H9 (cell line): ENCODE results near the gene SLC2A4RG. TPM values are rescaled to one million over a fixed set of nuclear protein-coding genes. Genes with fewer than 3 reads are reported as not detected.
A peak's percentile ranks its signal among the peaks of the same experiment; 100 is the strongest.

Experiments
- DNase-seq: peaks from one replicate; pipeline ENCODE4 v3.0.0-alpha.2; 2017
- H2AFZ ChIP-seq: one replicate; pipeline ENCODE4 v1.6.1; 2013; ENCODE audit warnings: mild to moderate bottlenecking, low read length, control low read depth, moderate library complexity
- H2AK5ac ChIP-seq: 2 replicates; pipeline ENCODE4 v1.6.1; 2013; ENCODE audit warnings: low read length, control low read depth, mixed read lengths; ENCODE audit not compliant: insufficient read length
- H2BK120ac ChIP-seq: one replicate; pipeline ENCODE4 v1.6.1; 2013; ENCODE audit warnings: low read depth, mild to moderate bottlenecking, low read length, control low read depth, inconsistent platforms; ENCODE audit not compliant: poor library complexity, severe bottlenecking
- H2BK12ac ChIP-seq: 2 replicates; pipeline ENCODE4 v1.6.1; 2013; ENCODE audit warnings: low read length, control low read depth, mixed read lengths, low read depth; ENCODE audit not compliant: insufficient read length
- H2BK15ac ChIP-seq: 2 replicates; pipeline ENCODE4 v1.6.1; 2013; ENCODE audit warnings: low read depth, low read length, control low read depth
- H2BK20ac ChIP-seq: one replicate; pipeline ENCODE4 v1.6.1; 2013; ENCODE audit warnings: low read depth, mild to moderate bottlenecking, low read length, control low read depth, inconsistent platforms; ENCODE audit not compliant: poor library complexity, severe bottlenecking
- H2BK5ac ChIP-seq: 2 replicates; pipeline ENCODE4 v1.6.1; 2013; ENCODE audit warnings: low read length, control low read depth, mixed read lengths; ENCODE audit not compliant: insufficient read length
- H3K14ac ChIP-seq: 2 replicates; pipeline ENCODE4 v1.6.1; 2013; ENCODE audit warnings: low read length, control low read depth; ENCODE audit not compliant: insufficient read depth
- H3K18ac ChIP-seq: 2 replicates; pipeline ENCODE4 v1.6.1; 2013; ENCODE audit warnings: low read depth, mild to moderate bottlenecking, mixed read lengths, low read length, control low read depth; ENCODE audit not compliant: insufficient read length
- H3K23ac ChIP-seq: 2 replicates; pipeline ENCODE4 v1.6.1; 2013; ENCODE audit warnings: low read length, control low read depth, mixed read lengths, low read depth; ENCODE audit not compliant: insufficient read length
- H3K23me2 ChIP-seq: 2 replicates; pipeline ENCODE4 v1.6.1; 2013; ENCODE audit warnings: low read depth, mild to moderate bottlenecking, mixed read lengths, low read length, control low read depth; ENCODE audit not compliant: insufficient read length, poor library complexity, severe bottlenecking
- H3K27ac ChIP-seq: 2 replicates; pipeline ENCODE4 v1.5.1; 2013; ENCODE audit warnings: low read length, control low read depth, mixed read lengths, low read depth; ENCODE audit not compliant: insufficient read length
- H3K27me3 ChIP-seq: 2 replicates; pipeline ENCODE4 v1.6.1; 2013; ENCODE audit warnings: low read length, control low read depth, inconsistent platforms; ENCODE audit not compliant: insufficient read depth
- H3K4ac ChIP-seq: 2 replicates; pipeline ENCODE4 v1.6.1; 2013; ENCODE audit warnings: low read depth, mild to moderate bottlenecking, control low read depth, inconsistent platforms, low read length, moderate library complexity
- H3K4me1 ChIP-seq: 2 replicates; pipeline ENCODE4 v1.6.1; 2013; ENCODE audit warnings: low read length, control low read depth, inconsistent platforms; ENCODE audit not compliant: insufficient read depth
- H3K4me2 ChIP-seq: 2 replicates; pipeline ENCODE4 v1.6.1; 2013; ENCODE audit warnings: low read length, control low read depth, mixed read lengths; ENCODE audit not compliant: insufficient read length, insufficient read depth
- H3K56ac ChIP-seq: 2 replicates; pipeline ENCODE4 v1.6.1; 2013; ENCODE audit warnings: low read depth, mild to moderate bottlenecking, mixed read lengths, low read length, control low read depth; ENCODE audit not compliant: insufficient read length
- H3K79me1 ChIP-seq: 2 replicates; pipeline ENCODE4 v1.6.1; 2013; ENCODE audit warnings: low read depth, mild to moderate bottlenecking, moderate library complexity, low read length, control low read depth, inconsistent platforms; ENCODE audit not compliant: insufficient read depth, poor library complexity, severe bottlenecking
- H3K79me2 ChIP-seq: 2 replicates; pipeline ENCODE4 v1.6.1; 2013; ENCODE audit warnings: low read length, control low read depth, inconsistent platforms; ENCODE audit not compliant: insufficient read depth
- H3K9ac ChIP-seq: 2 replicates; pipeline ENCODE4 v1.6.1; 2013; ENCODE audit warnings: low read length, control low read depth, mixed read lengths; ENCODE audit not compliant: insufficient read length; ENCODE audit errors: extremely low read depth
- H3K9me3 ChIP-seq: one replicate; pipeline ENCODE4 v1.6.1; 2013; ENCODE audit warnings: low read depth, low read length, inconsistent platforms; ENCODE audit not compliant: control insufficient read depth
- H3T11ph ChIP-seq: one replicate; pipeline ENCODE4 v1.6.1; 2013; ENCODE audit warnings: mild to moderate bottlenecking, low read length, control low read depth, inconsistent platforms
- H4K20me1 ChIP-seq: one replicate; pipeline ENCODE4 v1.6.1; 2013; ENCODE audit not compliant: control insufficient read depth, insufficient read length, insufficient read depth
- H4K5ac ChIP-seq: 2 replicates; pipeline ENCODE4 v1.6.1; 2013; ENCODE audit warnings: low read depth, mild to moderate bottlenecking, mixed read lengths, low read length, control low read depth; ENCODE audit not compliant: insufficient read length
- H4K8ac ChIP-seq: replicated peaks from 2 replicates; pipeline ENCODE4 v1.6.1; 2013; ENCODE audit warnings: low read length, control low read depth, mixed read lengths, low read depth; ENCODE audit not compliant: insufficient read length
- H4K91ac ChIP-seq: 2 replicates; pipeline ENCODE4 v1.6.1; 2013; ENCODE audit warnings: low read depth, mild to moderate bottlenecking, moderate library complexity, mixed read lengths, low read length, control low read depth; ENCODE audit not compliant: insufficient read length
- H3K27ac Mint-ChIP-seq, 3 experiments: 2 replicates in 2 of 3; 3 replicates in 1 of 3; pipeline ENCODE4 v1.8.0; 2020 to 2021; ENCODE audit warnings: mixed read lengths in 3 of 3, mild to moderate bottlenecking in 1 of 3, moderate library complexity in 1 of 3
- H3K27me3 Mint-ChIP-seq: 2 replicates; pipeline ENCODE4 v1.8.0; 2021; ENCODE audit warnings: low read depth, mild to moderate bottlenecking, moderate library complexity, mixed read lengths
- H3K36me3 Mint-ChIP-seq, 3 experiments: 2 replicates in 2 of 3; 3 replicates in 1 of 3; pipeline ENCODE4 v1.8.0; 2020 to 2021; ENCODE audit warnings: low read depth in 3 of 3, mixed read lengths in 3 of 3; ENCODE audit not compliant: insufficient read depth in 1 of 3
- H3K4me1 Mint-ChIP-seq, 2 experiments: 2 replicates each; pipeline ENCODE4 v1.8.0; 2020; ENCODE audit warnings: mixed read lengths in 2 of 2
- H3K4me3 Mint-ChIP-seq, 2 experiments: 2 replicates in 1 of 2; 3 replicates in 1 of 2; pipeline ENCODE4 v1.8.0; 2020 to 2021; ENCODE audit warnings: mild to moderate bottlenecking in 2 of 2, mixed read lengths in 2 of 2, moderate library complexity in 1 of 2
- H3K9me3 Mint-ChIP-seq, 2 experiments: 2 replicates in 1 of 2; 3 replicates in 1 of 2; pipeline ENCODE4 v1.8.0; 2020; ENCODE audit warnings: mild to moderate bottlenecking in 2 of 2, mixed read lengths in 2 of 2, moderate library complexity in 1 of 2
- CTCF ChIP-seq: fragments of 200-600 bp; sonication (generic); conservative IDR thresholded peaks from 3 replicates; pipeline ENCODE4 v1.8.0; 2021; ENCODE audit warnings: antibody characterized with exemption, mild to moderate bottlenecking
- WGBS: extraction: QIAGEN DNeasy Blood & Tissue Kit; methylation state at CpG from one replicate; pipeline ENCODE4 v1.1.7; 2013; ENCODE audit warnings: missing lambda C conversion rate, low lambda C conversion rate, mixed read lengths; ENCODE audit not compliant: insufficient read length; ENCODE audit errors: extremely low coverage; 5-methylcytosine and 5-hydroxymethylcytosine counted together
- total RNA-seq: library from RNA; stranded (reverse); gene quantifications from 2 replicates; pipeline ENCODE4 v1.2.1, GENCODE V29; 2021

SLC2A4RG gene
- total RNA-seq, 1 experiment from 2014 or later, result 43.9 TPM

GRCh38 chr20:63758152-63758551 is 18.6 kb downstream of the SLC2A4RG start:
- Histone ChIP-seq H3K9me3 (no peaks in the 10 kb centered on the region), H3K4me2 (no peak overlapping the region), H3K27me3 (no peaks in the 10 kb centered on the region; the same call in 1 of the 2 replicates), H4K8ac (no peak overlapping the region), H4K20me1 (no peaks in the 10 kb centered on the region), H4K5ac (no peak overlapping the region), H3K79me2 (no peaks in the 10 kb centered on the region), H3K9ac (no peak overlapping the region), H3K14ac (no peak overlapping the region), H3K4me1 (no peaks in the 10 kb centered on the region), H2AK5ac (no peak overlapping the region), H3K18ac (no peak overlapping the region), H3K79me1 (no peaks in the 10 kb centered on the region), H2BK12ac (no peak overlapping the region), H3K56ac (no peak overlapping the region), H2AFZ (no peak overlapping the region), H4K91ac (no peak overlapping the region), H3K23ac (no peak overlapping the region), H2BK120ac (no peak overlapping the region), H3K4ac (no peak overlapping the region), H3T11ph (no peak overlapping the region), H2BK20ac (no peak overlapping the region), H2BK5ac (no peak overlapping the region), H3K27ac (no peak overlapping the region), H2BK15ac (no peak overlapping the region), H3K23me2 (no peaks in the 10 kb centered on the region)
- H3K4me3 Mint-ChIP-seq, result peak overlapping the region in 1 of 2 experiments; percentile 55; a peak in 2 of 5 replicates
- no peaks in the 10 kb centered on the region for H3K9me3 Mint-ChIP-seq
- no peaks in the 10 kb centered on the region for H3K27me3 Mint-ChIP-seq
- H3K4me1 Mint-ChIP-seq, result peaks cover 5 to 9% of the 10 kb centered on the region in 2 experiments
- no CpG with 5 or more reads among the region's 7 CpGs for WGBS
- TF ChIP-seq CTCF, result no peak
- no peak for DNase-seq
- peak overlapping the region in 1 of 3 experiments; percentile 83; a peak in 2 of 7 replicates for H3K27ac Mint-ChIP-seq
- H3K36me3 Mint-ChIP-seq, result peaks cover 2 to 23% (median 2%) of the 10 kb centered on the region in 3 experiments; a peak in 5 of 7 replicates
